Keratinocyte (primary cell): ENCODE results near the gene DSCAM. TPM values are rescaled to one million over a fixed set of nuclear protein-coding genes. Genes with fewer than 3 reads are reported as not detected.

ENCODE experiments used
- DNase-seq: peaks from one replicate; pipeline ENCODE4 v3.0.0-alpha.2; 2011; ENCODE audit warnings: low read depth, missing footprints, low spot score
- FAIRE-seq: peaks from 2 replicates; lab custom pipeline; 2011; peaks lifted over from hg19 to GRCh38; lab: Jason Lieb, UNC
- H2AFZ ChIP-seq: 2 replicates; pipeline ENCODE4 v1.6.0; 2012; ENCODE audit warnings: low read length, control low read depth, inconsistent platforms; ENCODE audit not compliant: control insufficient read depth
- H3K27ac ChIP-seq: 2 replicates; pipeline ENCODE4 v1.5.1; 2011; ENCODE audit warnings: low read length; ENCODE audit not compliant: control insufficient read depth, insufficient read depth
- H3K27me3 ChIP-seq: 3 replicates; pipeline ENCODE4 v1.6.0; 2011; ENCODE audit warnings: low read length; ENCODE audit not compliant: control insufficient read depth, insufficient read depth; ENCODE audit errors: extremely low read depth
- H3K36me3 ChIP-seq, 2 experiments: 2 replicates in 1 of 2; 3 replicates in 1 of 2; pipeline ENCODE4 v1.5.1; 2011; ENCODE audit warnings: low read length in 2 of 2, mild to moderate bottlenecking in 1 of 2; ENCODE audit not compliant: control insufficient read depth in 2 of 2, insufficient read depth in 2 of 2; ENCODE audit errors: extremely low read depth in 1 of 2
- H3K4me1 ChIP-seq: 3 replicates; pipeline ENCODE4 v1.5.1; 2011; ENCODE audit warnings: low read length; ENCODE audit not compliant: control insufficient read depth, insufficient read depth; ENCODE audit errors: extremely low read depth
- H3K4me2 ChIP-seq: 3 replicates; pipeline ENCODE4 v1.6.0; 2011; ENCODE audit warnings: low read depth, low read length; ENCODE audit not compliant: control insufficient read depth, insufficient read depth; ENCODE audit errors: extremely low read depth
- H3K4me3 ChIP-seq, 3 experiments: fragments of 200-600 bp in 1 of 3; sonication (generic) in 1 of 3; 2 replicates in 2 of 3; 3 replicates in 1 of 3; pipeline ENCODE4 v1.5.1; 2011 to 2016; ENCODE audit warnings: low read length in 3 of 3, mild to moderate bottlenecking in 3 of 3, control low read depth in 2 of 3, inconsistent platforms in 1 of 3, low read depth in 1 of 3, mixed read lengths in 1 of 3, mixed run types in 1 of 3, moderate library complexity in 1 of 3; ENCODE audit not compliant: control insufficient read depth in 2 of 3, insufficient read depth in 2 of 3; ENCODE audit errors: extremely low read depth in 1 of 3
- H3K79me2 ChIP-seq: 2 replicates; pipeline ENCODE4 v1.6.0; 2012; ENCODE audit warnings: low read length; ENCODE audit not compliant: control insufficient read depth, insufficient read depth
- H3K9ac ChIP-seq: 3 replicates; pipeline ENCODE4 v1.6.0; 2011; ENCODE audit warnings: low read length; ENCODE audit not compliant: control insufficient read depth, insufficient read depth; ENCODE audit errors: extremely low read depth
- H3K9me1 ChIP-seq: 3 replicates; pipeline ENCODE4 v1.6.0; 2011; ENCODE audit warnings: low read length; ENCODE audit not compliant: control insufficient read depth, insufficient read depth; ENCODE audit errors: extremely low read depth
- H3K9me3 ChIP-seq: 2 replicates; pipeline ENCODE4 v1.5.1; 2012; ENCODE audit warnings: low read depth, low read length; ENCODE audit not compliant: control insufficient read depth
- H4K20me1 ChIP-seq: 3 replicates; pipeline ENCODE4 v1.6.0; 2011; ENCODE audit warnings: low read length; ENCODE audit not compliant: control insufficient read depth, insufficient read depth; ENCODE audit errors: extremely low read depth
- CTCF ChIP-seq, 3 experiments: IDR thresholded peaks in 1 of 3; conservative IDR thresholded peaks in 1 of 3; optimal IDR thresholded peaks in 1 of 3; 2 replicates in 2 of 3; 3 replicates in 1 of 3; pipeline versions ENCODE3 to v1.5.1; 2011; ENCODE audit warnings: low read length in 3 of 3, mild to moderate bottlenecking in 3 of 3, moderate library complexity in 2 of 3, control low read depth in 1 of 3, inconsistent platforms in 1 of 3; ENCODE audit not compliant: insufficient read depth in 2 of 3; ENCODE audit errors: extremely low read depth in 1 of 3
- EZH2 ChIP-seq: IDR thresholded peaks from one replicate; pipeline ENCODE4 v1.6.1; 2012; ENCODE audit warnings: inconsistent platforms, mild to moderate bottlenecking, low read length, moderate library complexity
- dilution Hi-C: fragments of 300-500 bp; cut with MboI; formaldehyde crosslinking; loops from one replicate; pipeline ENCODE4 v1.7.0; 2020; ENCODE audit warnings: low sequenced_read_pairs; ENCODE audit not compliant: extremely low pct_ligation_motif_present
- polyA plus RNA-seq, 5 experiments: library from polyadenylated mRNA; depleted of rRNA in 3 of 5; stranded (reverse) in 3 of 5; stranded (forward) in 1 of 5; unstranded in 1 of 5; fragments of >200 nt; gene quantifications; 1 replicate in 1 of 5; 2 replicates in 3 of 5; 3 replicates in 1 of 5; pipeline versions ENCODE4 v1.2.1 to v1.2.3, GENCODE V29; 2011 to 2012; ENCODE audit warnings: missing spikeins in 2 of 5, low read depth in 1 of 5, low replicate concordance in 1 of 5

The DSCAM gene
- polyA plus RNA-seq, 1 donor (not counting 4 experiments of a cell fraction or from before 2014, with no cell fraction given): 2.1 TPM

- no peaks in the 10 kb centered on the region for H3K4me1 ChIP-seq
- dilution Hi-C loops: no loop called here
- DNase-seq (no peak), FAIRE-seq (no peak)
- no peak overlapping the region for H3K4me2 ChIP-seq
- no peak overlapping the region for H3K4me3 ChIP-seq
- TF ChIP-seq EZH2: no peak
- TF ChIP-seq CTCF (optimal IDR thresholded peaks at IDR 0.05 in 1 of 3, IDR thresholded peaks at IDR 0.05 in 1 of 3, conservative IDR thresholded peaks at IDR 0.05 in 1 of 3; ENCODE audit: extremely low read depth in 1 of 3, insufficient read depth in 2 of 3, low read length in 3 of 3): no peak
- no peaks in the 10 kb centered on the region for H3K79me2 ChIP-seq
- H3K9me1 ChIP-seq: no peaks in the 10 kb centered on the region
- no peak overlapping the region for H2AFZ ChIP-seq
- no peaks in the 10 kb centered on the region for H3K36me3 ChIP-seq
- no peak overlapping the region for H3K9ac ChIP-seq
- no peaks in the 10 kb centered on the region for H3K9me3 ChIP-seq
- H3K27ac ChIP-seq: no peak overlapping the region
- no peaks in the 10 kb centered on the region for H4K20me1 ChIP-seq
- H3K27me3 ChIP-seq: no peaks in the 10 kb centered on the region
Measured at GRCh38 chr21:40355076-40355475, 491.9 kb downstream of the DSCAM start.

- FAIRE-seq (no peak), DNase-seq (no peak)
- H2AFZ ChIP-seq: no peak overlapping the region
- H3K36me3 ChIP-seq: no peaks in the 10 kb centered on the region
- H3K9me3 ChIP-seq: no peaks in the 10 kb centered on the region
- no peak overlapping the region for H3K27ac ChIP-seq
- no peak overlapping the region for H3K4me2 ChIP-seq
- no peak overlapping the region for H3K4me3 ChIP-seq
- no peak overlapping the region for H3K9ac ChIP-seq
- H3K4me1 ChIP-seq: no peaks in the 10 kb centered on the region
- H4K20me1 ChIP-seq: no peaks in the 10 kb centered on the region
- no peaks in the 10 kb centered on the region for H3K9me1 ChIP-seq
- TF ChIP-seq CTCF (optimal IDR thresholded peaks at IDR 0.05 in 1 of 3, IDR thresholded peaks at IDR 0.05 in 1 of 3, conservative IDR thresholded peaks at IDR 0.05 in 1 of 3; ENCODE audit: extremely low read depth in 1 of 3, insufficient read depth in 2 of 3, low read length in 3 of 3) (no peak), EZH2 (no peak)
- no peaks in the 10 kb centered on the region for H3K79me2 ChIP-seq
- H3K27me3 ChIP-seq: no peaks in the 10 kb centered on the region
- dilution Hi-C loops: no loop called here
Measured at GRCh38 chr21:40351006-40351405, 496.0 kb downstream of the DSCAM start.
